Activated naive CD4-positive, alpha-beta T cell treated with anti-CD3 and anti-CD28 coated beads, Interleukin-2, amount 50 U/mL, for 24 hours (primary cell): ENCODE measurements around the gene SLC25A4.
"Not testable (repeated sequence)": the region's sequence is repeated elsewhere in the genome, so short reads cannot be mapped to it uniquely, and the experiment has no call there.

Experiments used
- H3K27ac Mint-ChIP-seq: one replicate; pipeline ENCODE4 v1.8.0; 2021; ENCODE audit warnings: mild to moderate bottlenecking, mixed read lengths
- H3K27me3 Mint-ChIP-seq: one replicate; pipeline ENCODE4 v1.8.0; 2021; ENCODE audit warnings: mixed read lengths
- H3K36me3 Mint-ChIP-seq: one replicate; pipeline ENCODE4 v1.8.0; 2021; ENCODE audit warnings: mixed read lengths
- H3K4me1 Mint-ChIP-seq: one replicate; pipeline ENCODE4 v1.8.0; 2021; ENCODE audit warnings: mixed read lengths
- H3K4me3 Mint-ChIP-seq: one replicate; pipeline ENCODE4 v1.8.0; 2021; ENCODE audit warnings: mild to moderate bottlenecking, mixed read lengths
- H3K9me3 Mint-ChIP-seq: one replicate; pipeline ENCODE4 v1.8.0; 2021; ENCODE audit warnings: mixed read lengths

SLC25A4 gene

GRCh38 chr4:185113340-185113739 is 29.7 kb upstream of the SLC25A4 start:
- Mint-ChIP-seq H3K36me3 (no peaks in the 10 kb centered on the region), H3K27ac (no peak overlapping the region), H3K9me3 (no peaks in the 10 kb centered on the region), H3K4me3 (no peak overlapping the region), H3K4me1 (no peaks in the 10 kb centered on the region), H3K27me3 (peaks cover 8% of the 10 kb centered on the region)

- Mint-ChIP-seq H3K27me3 (peaks cover 8% of the 10 kb centered on the region), H3K9me3 (no peaks in the 10 kb centered on the region), H3K27ac (no peak overlapping the region), H3K36me3 (no peaks in the 10 kb centered on the region), H3K4me3 (no peak overlapping the region), H3K4me1 (no peaks in the 10 kb centered on the region)
These were observed 27.2 kb upstream of the SLC25A4 start for GRCh38 chr4:185115827-185116232.

GRCh38 chr4:185117300-185117934 is 25.6 kb upstream of the SLC25A4 start:
- Mint-ChIP-seq H3K4me3 (no peak overlapping the region), H3K9me3 (no peaks in the 10 kb centered on the region), H3K4me1 (no peaks in the 10 kb centered on the region), H3K27me3 (peaks cover 10% of the 10 kb centered on the region), H3K36me3 (no peaks in the 10 kb centered on the region), H3K27ac (no peak overlapping the region)

GRCh38 chr4:185118876-185119275 is 24.2 kb upstream of the SLC25A4 start:
- no peak overlapping the region for H3K27ac Mint-ChIP-seq
- no peaks in the 10 kb centered on the region for H3K9me3 Mint-ChIP-seq
- no peaks in the 10 kb centered on the region for H3K36me3 Mint-ChIP-seq
- peaks cover 5% of the 10 kb centered on the region for H3K4me1 Mint-ChIP-seq
- peaks cover 15% of the 10 kb centered on the region for H3K27me3 Mint-ChIP-seq
- H3K4me3 Mint-ChIP-seq: no peak overlapping the region

GRCh38 chr4:185119467-185119866 is 23.6 kb upstream of the SLC25A4 start:
- peaks cover 17% of the 10 kb centered on the region for H3K27me3 Mint-ChIP-seq
- H3K4me3 Mint-ChIP-seq, H3K27ac Mint-ChIP-seq, H3K9me3 Mint-ChIP-seq, H3K4me1 Mint-ChIP-seq, H3K36me3 Mint-ChIP-seq: not testable (repeated sequence)

GRCh38 chr4:185119927-185120630 is 23.0 kb upstream of the SLC25A4 start:
- H3K27me3 Mint-ChIP-seq: peaks cover 15% of the 10 kb centered on the region
- no peaks in the 10 kb centered on the region for H3K36me3 Mint-ChIP-seq
- peaks cover 5% of the 10 kb centered on the region for H3K4me1 Mint-ChIP-seq
- peak overlapping the region; percentile 51 for H3K27ac Mint-ChIP-seq
- no peak overlapping the region for H3K4me3 Mint-ChIP-seq
- H3K9me3 Mint-ChIP-seq: no peaks in the 10 kb centered on the region

- Mint-ChIP-seq H3K27ac (peak overlapping the region; percentile 51), H3K27me3 (peaks cover 18% of the 10 kb centered on the region), H3K4me3 (no peak overlapping the region), H3K9me3 (no peaks in the 10 kb centered on the region), H3K4me1 (peaks cover 5% of the 10 kb centered on the region), H3K36me3 (no peaks in the 10 kb centered on the region)
These were observed 22.5 kb upstream of the SLC25A4 start for GRCh38 chr4:185120631-185120946.

GRCh38 chr4:185122681-185123345 is 20.3 kb upstream of the SLC25A4 start:
- Mint-ChIP-seq H3K27ac (no peak overlapping the region), H3K9me3 (no peaks in the 10 kb centered on the region), H3K27me3 (peaks cover 17% of the 10 kb centered on the region), H3K36me3 (no peaks in the 10 kb centered on the region), H3K4me3 (no peak overlapping the region), H3K4me1 (peaks cover 5% of the 10 kb centered on the region)

GRCh38 chr4:185124006-185124405 is 19.1 kb upstream of the SLC25A4 start:
- peaks cover 21% of the 10 kb centered on the region for H3K27me3 Mint-ChIP-seq
- peaks cover 9% of the 10 kb centered on the region for H3K4me1 Mint-ChIP-seq
- H3K27ac Mint-ChIP-seq: no peak overlapping the region
- H3K36me3 Mint-ChIP-seq: no peaks in the 10 kb centered on the region
- H3K9me3 Mint-ChIP-seq: no peaks in the 10 kb centered on the region
- H3K4me3 Mint-ChIP-seq: no peak overlapping the region

GRCh38 chr4:185127021-185127925 is 15.8 kb upstream of the SLC25A4 start:
- H3K27ac Mint-ChIP-seq: no peak overlapping the region
- peaks cover 25% of the 10 kb centered on the region for H3K27me3 Mint-ChIP-seq
- H3K4me3 Mint-ChIP-seq: peak overlapping the region; percentile 72
- no peaks in the 10 kb centered on the region for H3K9me3 Mint-ChIP-seq
- peaks cover 11% of the 10 kb centered on the region for H3K4me1 Mint-ChIP-seq
- H3K36me3 Mint-ChIP-seq: no peaks in the 10 kb centered on the region

- H3K4me3 Mint-ChIP-seq: peak overlapping the region; percentile 82
- H3K27ac Mint-ChIP-seq: no peak overlapping the region
- H3K36me3 Mint-ChIP-seq: no peaks in the 10 kb centered on the region
- no peaks in the 10 kb centered on the region for H3K9me3 Mint-ChIP-seq
- peaks cover 20% of the 10 kb centered on the region for H3K27me3 Mint-ChIP-seq
- H3K4me1 Mint-ChIP-seq: peaks cover 6% of the 10 kb centered on the region
These were observed 14.6 kb upstream of the SLC25A4 start for GRCh38 chr4:185128272-185129119.

- H3K4me3 Mint-ChIP-seq: no peak overlapping the region
- H3K27me3 Mint-ChIP-seq: peaks cover 18% of the 10 kb centered on the region
- H3K9me3 Mint-ChIP-seq: no peaks in the 10 kb centered on the region
- peaks cover 6% of the 10 kb centered on the region for H3K4me1 Mint-ChIP-seq
- H3K27ac Mint-ChIP-seq: no peak overlapping the region
- no peaks in the 10 kb centered on the region for H3K36me3 Mint-ChIP-seq
These were observed 8.7 kb upstream of the SLC25A4 start for GRCh38 chr4:185134307-185134869.

- Mint-ChIP-seq H3K27ac (no peak overlapping the region), H3K27me3 (peaks cover 22% of the 10 kb centered on the region), H3K36me3 (no peaks in the 10 kb centered on the region), H3K4me1 (peaks cover 7% of the 10 kb centered on the region), H3K4me3 (no peak overlapping the region), H3K9me3 (no peaks in the 10 kb centered on the region)
These were observed 5.7 kb upstream of the SLC25A4 start for GRCh38 chr4:185137233-185137925.

GRCh38 chr4:185138161-185138560 is 4.9 kb upstream of the SLC25A4 start:
- H3K36me3 Mint-ChIP-seq: no peaks in the 10 kb centered on the region
- peaks cover 22% of the 10 kb centered on the region for H3K27me3 Mint-ChIP-seq
- peaks cover 11% of the 10 kb centered on the region for H3K4me1 Mint-ChIP-seq
- H3K9me3 Mint-ChIP-seq: no peaks in the 10 kb centered on the region
- no peak overlapping the region for H3K4me3 Mint-ChIP-seq
- no peak overlapping the region for H3K27ac Mint-ChIP-seq
